GM18870 (cell line): Measurements from ENCODE around the gene MYZAP.
A peak's percentile ranks its signal among the peaks of the same experiment; 100 is the strongest.

Source experiments
- ATAC-seq: cut with Tn5 transposase; IDR thresholded peaks from one replicate; pipeline ENCODE4 v1.9.1; 2021; ENCODE audit warnings: moderate library complexity; ENCODE audit not compliant: unreplicated experiment

MYZAP gene

DNA sequence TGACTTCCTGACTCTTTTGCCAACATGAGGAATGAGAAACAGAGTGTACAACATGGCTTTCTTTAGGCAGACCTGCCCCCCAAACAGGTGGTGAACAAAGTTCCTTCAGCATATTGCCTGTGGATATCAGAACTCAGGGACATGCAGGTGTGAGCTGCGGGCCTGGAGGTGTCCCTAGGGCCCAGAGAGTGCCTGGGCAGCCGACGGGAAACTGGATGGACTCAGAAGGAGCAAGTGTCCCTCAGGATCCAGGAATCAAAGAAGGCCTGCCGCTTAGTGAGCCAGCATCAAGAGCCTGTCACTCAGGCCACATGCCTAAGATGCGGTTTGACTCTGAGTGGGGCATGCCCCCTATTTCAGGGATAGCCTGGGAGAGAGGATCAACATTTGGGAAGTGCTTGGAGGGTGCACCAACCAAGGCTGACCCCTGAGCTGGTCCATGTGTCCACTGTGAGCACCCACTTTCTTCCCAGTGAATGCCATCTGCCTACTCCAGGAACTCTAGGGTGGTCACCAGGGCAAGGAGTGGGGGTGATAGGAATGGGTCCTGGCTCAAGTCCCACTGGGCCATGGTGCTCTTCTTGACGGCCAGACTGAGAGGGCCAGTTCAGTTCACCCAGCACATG, 98.8 kb downstream of the MYZAP start:
- ATAC-seq = no peak

GRCh38 chr15:57691082-57691481, 99.4 kb downstream of the MYZAP start:
- ATAC-seq = no peak

DNA sequence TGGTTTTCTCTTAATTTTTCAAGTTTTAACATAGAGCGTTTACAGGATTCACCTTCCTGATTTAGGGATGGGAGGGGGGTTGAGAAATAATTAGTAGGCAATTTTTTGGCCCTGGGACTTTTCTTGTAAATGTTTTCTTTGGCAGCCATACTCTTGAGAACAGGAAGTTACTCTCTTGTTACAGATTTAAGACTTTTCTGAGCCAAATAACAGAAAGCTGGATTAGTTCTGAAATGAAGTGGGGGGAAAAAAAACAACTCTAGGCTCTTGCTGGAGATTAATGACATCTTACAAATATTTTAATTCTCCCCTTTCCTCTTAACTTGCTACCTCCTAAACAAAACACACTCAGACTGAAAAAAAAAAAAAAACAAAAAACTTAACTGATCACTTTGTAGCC, 101.0 kb downstream of the MYZAP start:
- no peak for ATAC-seq

DNA sequence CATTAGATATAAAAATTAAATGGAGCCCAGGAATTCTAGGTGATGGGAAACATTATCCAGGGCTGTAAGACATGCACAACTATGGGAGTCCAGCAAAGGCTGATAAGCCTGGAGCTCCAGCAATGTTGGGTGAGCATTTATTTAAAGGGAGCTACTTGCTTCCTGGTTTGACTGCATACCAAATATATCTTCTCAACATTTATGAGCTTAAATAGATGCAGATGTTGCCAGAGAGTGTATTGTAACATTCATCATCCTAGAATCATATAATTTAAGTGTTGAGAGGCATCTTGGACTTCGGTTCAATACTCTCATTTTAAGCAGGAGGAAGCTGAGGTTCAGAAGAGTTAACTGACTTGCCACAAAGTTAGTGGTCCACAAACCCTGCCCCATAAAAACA, 102.6 kb downstream of the MYZAP start:
- no peak for ATAC-seq

- no peak for ATAC-seq
Measured at GRCh38 chr15:57696146-57696545, 104.4 kb downstream of the MYZAP start.

DNA sequence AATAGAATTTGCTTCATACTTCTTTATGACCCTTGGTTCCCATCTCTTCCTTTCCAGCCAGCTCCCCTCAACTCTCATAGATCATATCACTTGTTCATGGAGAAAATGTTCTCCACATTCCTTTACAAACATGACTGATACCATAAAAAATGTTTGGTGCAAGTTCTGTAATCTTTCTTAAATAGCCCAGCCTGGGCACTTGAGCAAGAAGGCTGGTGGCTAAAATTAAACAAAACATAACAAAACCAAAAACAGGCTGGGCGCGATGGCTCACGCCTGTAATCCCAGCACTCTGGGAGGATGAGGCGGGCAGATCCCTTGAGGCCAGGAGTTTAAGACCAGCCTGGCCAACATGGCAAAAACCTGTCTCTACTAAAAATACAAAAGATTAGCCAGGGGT, 105.9 kb downstream of the MYZAP start:
- ATAC-seq = no peak

DNA sequence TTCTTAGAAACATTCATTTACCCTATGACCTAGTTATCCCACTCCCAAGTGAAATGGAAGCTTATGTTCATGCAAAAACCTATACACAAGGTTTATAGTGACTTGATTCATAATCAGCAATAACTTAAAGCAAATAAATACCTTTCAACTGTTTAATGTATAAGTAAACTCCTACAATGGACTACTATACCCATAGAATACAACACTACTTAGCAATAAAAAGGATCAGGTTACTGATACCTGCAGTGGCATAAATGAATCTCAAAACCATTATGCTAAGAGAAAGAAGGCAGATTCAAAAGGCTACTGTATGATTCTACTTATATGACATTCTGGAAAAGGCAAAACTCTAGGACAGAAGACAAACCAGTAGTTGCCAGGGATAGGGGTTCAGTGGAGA, 106.5 kb downstream of the MYZAP start:
- ATAC-seq = no peak

DNA sequence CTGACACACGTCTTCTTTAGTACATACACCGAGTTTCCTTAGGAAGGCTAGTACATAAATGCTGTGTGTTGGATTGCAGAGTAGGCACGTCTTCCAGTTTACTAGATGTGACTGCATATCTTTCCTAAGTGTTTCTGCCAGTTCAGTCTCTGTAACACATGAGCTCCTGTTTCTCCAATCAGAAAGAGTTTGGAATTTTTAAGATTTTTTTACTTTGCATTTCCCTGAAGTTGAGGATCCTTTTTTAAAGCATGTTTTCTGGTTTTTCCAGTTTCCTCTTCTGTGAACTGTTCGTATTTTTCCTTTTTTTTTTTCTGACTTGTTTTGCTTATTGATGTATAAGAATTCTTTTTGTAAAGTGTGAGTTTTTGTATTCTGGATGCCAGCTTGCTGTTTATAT, 107.3 kb downstream of the MYZAP start:
- no peak for ATAC-seq

- ATAC-seq = no peak
Measured at GRCh38 chr15:57703387-57703786, 111.7 kb downstream of the MYZAP start.

DNA sequence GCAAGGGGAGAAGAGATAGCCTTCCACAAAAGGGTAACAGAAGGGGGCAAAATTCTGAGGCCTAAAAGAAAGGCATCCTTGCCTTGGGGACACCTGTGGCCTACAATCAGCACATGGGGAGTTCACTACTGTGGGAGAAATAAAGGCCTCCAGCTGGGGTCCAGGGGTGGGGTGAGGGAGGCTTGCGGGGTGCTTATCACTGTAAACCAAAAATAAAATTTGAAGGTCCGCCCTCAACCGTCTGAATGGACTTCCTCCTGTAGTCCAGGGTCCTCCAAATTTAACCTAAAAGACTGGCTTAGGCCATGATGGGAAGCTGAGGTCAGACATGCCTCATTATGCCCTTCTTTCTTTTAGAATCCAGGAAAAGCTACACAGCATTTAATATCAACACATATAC, 112.7 kb downstream of the MYZAP start:
- no peak for ATAC-seq

DNA sequence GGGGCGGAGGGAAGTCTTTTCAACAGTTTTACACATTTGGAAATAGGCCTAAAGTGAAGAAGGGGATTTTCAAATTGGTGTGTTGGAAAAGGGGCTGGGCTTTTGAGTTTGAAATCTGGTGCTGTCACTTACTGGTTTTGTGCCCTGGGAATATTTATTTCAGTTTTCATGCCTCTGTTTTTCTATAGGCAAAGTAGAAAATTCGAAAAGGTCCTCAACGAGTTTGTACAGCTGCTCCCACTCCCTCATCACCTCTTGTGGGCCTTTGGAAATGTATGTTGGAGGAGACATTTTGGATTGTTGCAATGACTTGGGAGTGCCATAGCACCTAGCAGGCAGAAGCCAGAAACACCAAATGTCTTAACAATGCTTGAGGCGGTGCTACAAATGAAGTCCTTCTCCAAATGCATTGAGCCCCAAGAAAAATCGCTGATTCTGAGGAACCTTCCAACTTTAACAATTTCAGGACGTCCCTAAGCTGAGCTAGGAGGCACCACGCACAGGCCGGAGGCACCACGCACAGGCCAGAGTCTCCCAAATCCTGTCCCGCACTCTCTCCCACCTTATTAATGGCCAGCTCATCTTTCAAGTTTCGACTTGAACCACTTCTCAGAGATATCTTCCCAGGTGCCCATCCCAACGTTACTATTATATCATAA, 114.2 kb downstream of the MYZAP start:
- ATAC-seq = no peak

GRCh38 chr15:57706405-57707209, 114.9 kb downstream of the MYZAP start, which contains the start of gene POLR2M:
POLR2M (plus strand) TSS chr15:57706714; CDS start chr15:57706843, 129 bp downstream.
- ATAC-seq = peak; percentile 78

GRCh38 chr15:57708047-57708446, 116.3 kb downstream of the MYZAP start:
- ATAC-seq = no peak

DNA sequence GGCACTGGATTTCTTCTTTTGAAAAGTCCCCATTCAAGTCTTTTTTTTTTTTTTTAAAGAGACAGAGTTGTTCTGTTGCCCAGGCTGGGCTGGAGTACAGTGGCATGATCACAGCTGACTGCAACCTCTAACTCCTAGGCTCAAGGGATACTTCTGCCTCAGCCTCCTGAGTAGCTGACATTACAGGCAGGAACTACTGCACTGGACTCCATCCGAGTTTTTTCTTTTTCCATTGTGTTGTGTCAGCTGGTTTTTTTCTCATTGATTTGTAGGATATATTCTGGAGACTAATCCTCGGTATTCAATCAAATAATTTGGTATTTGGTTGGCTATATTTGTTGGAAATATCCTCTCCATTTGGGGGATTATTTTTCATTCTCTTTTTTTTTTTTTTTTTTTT, 126.6 kb downstream of the MYZAP start:
- no peak for ATAC-seq

- ATAC-seq = no peak
Measured at GRCh38 chr15:57720867-57721266, 129.2 kb downstream of the MYZAP start.

- no peak for ATAC-seq
Measured at GRCh38 chr15:57726411-57726810, 134.7 kb downstream of the MYZAP start.

DNA sequence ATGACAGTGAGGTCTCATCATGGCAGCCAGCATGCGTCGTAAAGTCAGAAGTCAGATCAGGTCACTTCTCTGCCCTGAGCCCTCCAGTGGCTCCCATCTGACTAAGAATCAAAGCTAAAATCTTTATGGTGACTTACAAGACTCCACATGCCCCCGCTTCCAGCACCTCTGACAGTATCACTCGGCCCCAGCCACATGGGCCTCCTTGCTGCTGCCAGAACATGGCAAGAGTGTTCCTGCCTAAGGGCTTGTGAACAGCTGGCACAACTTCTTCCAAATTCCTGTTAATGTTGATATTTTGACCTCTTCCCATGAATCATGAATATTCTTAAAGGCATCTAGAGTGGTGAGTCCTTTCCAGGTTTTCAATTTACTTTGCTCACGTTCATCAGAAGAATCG, 135.3 kb downstream of the MYZAP start:
- no peak for ATAC-seq

GRCh38 chr15:57728436-57728835, 136.7 kb downstream of the MYZAP start:
- no peak for ATAC-seq

DNA sequence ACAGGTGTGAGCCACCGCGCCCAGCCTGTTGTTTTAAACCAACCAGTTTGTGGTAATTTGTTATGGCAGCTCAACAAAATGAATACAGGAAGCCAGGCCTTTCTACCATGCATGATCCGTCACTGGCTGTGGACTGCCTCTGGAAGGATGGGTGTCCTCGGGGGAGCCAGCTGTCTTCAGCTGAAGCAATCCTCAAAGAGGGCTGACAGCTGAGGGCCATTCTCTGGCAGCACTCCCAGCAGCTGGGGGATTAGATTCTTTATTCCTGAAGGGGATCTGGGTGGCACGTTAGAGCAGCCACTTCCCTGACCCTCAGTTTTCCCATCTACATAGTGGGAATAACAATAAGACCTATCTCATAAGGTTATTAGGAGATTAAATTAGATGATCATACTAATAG, 139.2 kb downstream of the MYZAP start:
- ATAC-seq = no peak

DNA sequence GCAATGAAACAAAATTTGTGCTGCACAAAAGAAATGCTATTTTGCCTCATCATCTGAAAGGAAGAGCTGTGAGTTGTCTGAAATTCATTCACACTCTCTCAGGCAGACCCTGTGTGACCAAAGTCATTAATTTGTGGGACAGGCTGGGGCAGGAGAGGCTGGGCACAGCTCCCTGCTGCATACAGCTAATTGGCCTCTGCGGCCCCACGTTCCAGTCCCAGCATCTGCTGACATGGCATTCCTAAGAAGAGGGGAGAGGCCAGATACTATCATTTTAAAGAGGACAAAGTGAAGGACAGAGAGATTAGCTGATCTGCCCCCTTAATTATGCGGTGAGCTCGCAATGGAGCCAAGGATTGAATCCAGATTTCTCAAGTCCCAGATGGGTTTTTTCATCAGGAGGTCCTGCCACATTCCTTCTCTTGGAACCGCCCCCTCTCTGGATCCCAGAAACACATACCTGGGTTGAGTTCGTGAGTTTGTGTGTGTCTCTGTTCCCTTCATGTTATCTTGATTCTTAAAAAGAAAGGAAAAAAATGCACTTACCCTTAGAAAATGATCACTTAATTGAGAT, 139.9 kb downstream of the MYZAP start:
- no peak for ATAC-seq

GRCh38 chr15:57732526-57733331, 141.0 kb downstream of the MYZAP start:
- no peak for ATAC-seq
